GM18867 (cell line): ENCODE measurements around the gene KRTAP10-4.
"Not testable (repeated sequence)": the region's sequence is repeated elsewhere in the genome, so short reads cannot be mapped to it uniquely, and the experiment has no call there.

Experiments
- ATAC-seq: cut with Tn5 transposase; IDR thresholded peaks from one replicate; pipeline ENCODE4 v1.9.1; 2021; ENCODE audit warnings: mild to moderate bottlenecking, moderate library complexity; ENCODE audit not compliant: unreplicated experiment

KRTAP10-4 gene

DNA sequence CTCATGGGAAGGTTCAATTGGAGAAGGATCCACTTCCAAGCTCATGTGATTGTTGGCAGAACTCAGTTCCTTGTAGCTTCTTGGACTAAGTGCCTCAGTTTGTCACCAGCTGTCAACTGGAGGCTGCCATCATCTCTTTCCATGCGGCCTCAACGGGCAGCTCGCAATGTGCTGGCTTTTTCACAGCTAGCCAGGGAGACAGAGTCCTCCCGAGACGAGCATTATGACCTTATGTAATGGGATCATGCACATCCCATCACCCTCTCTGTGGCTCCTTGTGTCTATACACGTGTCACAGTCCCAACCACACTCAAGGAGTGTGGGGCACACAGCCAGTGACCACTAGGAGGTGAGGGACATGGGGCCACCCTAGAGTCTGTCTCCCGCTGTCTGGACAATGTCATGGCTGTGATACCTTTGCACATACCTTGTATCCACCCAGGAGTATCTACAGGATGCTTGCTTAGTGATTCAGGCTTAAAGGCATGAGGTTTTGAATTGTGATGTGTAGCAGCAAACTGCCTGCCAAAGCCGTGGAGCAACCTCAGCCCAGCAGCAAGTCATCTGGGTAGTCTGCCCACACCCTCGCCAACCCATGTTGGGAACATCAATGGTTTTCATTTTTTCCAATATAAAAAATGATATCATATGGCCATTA, 22.7 kb downstream of the KRTAP10-4 start:
- no peak for ATAC-seq

- no peak for ATAC-seq
These were observed 24.5 kb downstream of the KRTAP10-4 start for GRCh38 chr21:44598061-44598460.

DNA sequence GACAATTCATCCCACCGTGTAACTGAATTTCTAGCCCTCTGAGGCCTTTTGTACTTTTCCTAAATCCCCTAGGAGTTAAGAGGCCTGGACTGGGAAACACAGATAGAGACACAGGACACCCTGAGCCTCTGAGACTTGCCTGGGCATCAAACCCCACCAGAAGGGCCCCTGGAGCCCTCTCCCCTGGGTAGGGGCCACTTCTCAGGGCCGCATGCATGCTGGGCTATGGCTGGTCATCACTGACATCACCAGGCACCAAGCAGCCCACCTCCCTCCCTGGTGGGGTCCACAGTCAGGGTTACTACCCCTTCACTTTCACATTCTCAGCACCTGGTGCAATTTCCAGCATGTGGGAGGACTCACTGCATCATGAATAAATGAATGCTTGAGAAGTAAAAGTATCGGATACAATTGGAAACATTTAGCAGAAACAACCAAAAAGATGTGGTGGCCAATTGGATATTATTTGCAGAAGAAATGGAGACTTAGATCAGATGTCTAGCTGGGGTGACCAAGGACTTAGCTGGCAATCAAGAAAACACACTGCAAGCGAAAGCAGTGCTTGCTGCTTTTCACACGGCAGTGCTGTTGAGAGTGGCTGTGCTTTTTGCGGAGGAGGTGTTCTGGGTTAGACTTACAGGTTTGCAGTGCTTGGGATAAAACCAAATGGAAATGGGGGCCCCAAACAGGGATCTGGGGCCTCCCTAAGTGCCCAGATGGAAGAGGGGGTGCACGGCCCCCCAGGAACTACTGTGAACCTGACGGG, 25.9 kb downstream of the KRTAP10-4 start:
- no peak for ATAC-seq

DNA sequence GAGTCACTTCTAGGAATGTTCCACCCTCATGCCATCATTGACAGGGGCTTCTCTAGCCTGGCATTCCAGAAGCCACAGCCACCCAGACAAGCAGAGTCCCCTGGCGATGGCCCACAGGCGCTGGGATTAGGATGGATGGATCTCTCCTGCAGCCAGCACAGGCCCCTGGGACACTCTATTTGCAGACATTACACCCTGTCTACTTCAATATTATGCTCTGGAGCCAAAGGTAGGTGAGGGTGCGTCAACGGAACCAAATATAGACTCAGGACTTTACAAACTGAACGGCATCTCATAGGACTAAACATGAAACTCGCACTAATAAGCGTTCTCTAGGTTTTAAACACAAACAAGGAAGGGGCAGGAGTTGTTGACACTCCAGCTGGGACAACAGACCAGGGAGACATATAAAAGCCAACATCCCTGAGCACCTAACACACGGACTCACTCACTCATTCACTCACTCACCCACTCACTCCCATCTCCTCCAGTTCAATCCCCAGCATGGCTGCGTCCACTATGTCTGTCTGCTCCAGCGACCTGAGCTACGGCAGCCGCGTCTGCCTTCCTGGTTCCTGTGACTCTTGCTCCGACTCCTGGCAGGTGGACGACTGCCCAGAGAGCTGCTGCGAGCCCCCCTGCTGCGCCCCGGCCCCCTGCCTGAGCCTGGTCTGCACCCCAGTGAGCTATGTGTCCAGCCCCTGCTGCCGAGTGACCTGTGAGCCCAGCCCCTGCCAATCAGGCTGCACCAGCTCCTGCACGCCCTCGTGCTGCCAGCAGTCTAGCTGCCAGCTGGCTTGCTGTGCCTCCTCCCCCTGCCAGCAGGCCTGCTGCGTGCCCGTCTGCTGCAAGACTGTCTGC, 26.8 kb downstream of the KRTAP10-4 start, which contains the start of gene KRTAP10-7:
Gene KRTAP10-7 (plus strand): TSS at position 480 of the 861 bp plus-strand sequence. CDS start 25 bp downstream, at position 505.
- ATAC-seq = not testable (repeated sequence)

- ATAC-seq = not testable (repeated sequence)
These were observed 27.6 kb downstream of the KRTAP10-4 start for GRCh38 chr21:44601091-44601490.

GRCh38 chr21:44601596-44602462, 28.3 kb downstream of the KRTAP10-4 start:
- no peak for ATAC-seq

GRCh38 chr21:44602463-44602850, 28.9 kb downstream of the KRTAP10-4 start:
- no peak for ATAC-seq

DNA sequence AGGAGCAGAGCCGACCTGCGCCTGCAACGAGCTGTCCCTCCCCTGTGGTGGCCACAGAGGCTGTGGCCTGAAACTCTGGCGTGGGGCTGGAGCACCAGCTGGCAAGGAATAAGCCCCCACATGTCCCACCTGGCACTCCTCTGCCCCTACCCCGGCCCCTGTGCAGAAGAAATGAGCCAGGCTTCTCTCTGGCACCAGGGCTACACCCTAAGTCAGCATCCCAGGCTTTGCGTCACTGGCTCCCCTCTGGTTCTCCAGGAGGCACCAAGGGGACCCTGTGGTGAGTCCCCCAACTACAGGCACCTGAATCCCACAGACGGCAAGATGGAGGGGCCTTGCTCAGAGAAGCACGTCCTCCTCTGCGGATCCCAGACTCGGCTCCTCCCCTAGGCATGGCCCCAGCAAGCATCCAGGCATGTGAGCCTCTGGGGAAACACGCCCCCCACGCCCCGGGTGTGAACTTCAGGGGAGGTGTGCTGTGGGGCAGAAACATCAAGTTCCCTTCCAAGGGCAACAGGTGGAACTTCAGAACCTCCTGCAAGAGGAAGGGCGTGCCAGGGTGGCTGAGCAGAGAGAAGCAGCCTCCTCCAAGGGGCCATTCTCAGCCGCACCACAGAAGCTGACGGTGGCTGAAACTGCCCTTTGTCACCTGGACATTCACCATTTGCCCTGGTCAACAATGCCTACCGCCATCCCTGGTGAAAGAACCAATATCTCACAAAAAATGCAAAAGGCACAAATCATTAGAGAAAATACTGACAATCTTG, 29.8 kb downstream of the KRTAP10-4 start:
- ATAC-seq = no peak

GRCh38 chr21:44603911-44604310, 30.4 kb downstream of the KRTAP10-4 start:
- ATAC-seq = no peak

- ATAC-seq = no peak
These were observed 33.0 kb downstream of the KRTAP10-4 start for GRCh38 chr21:44606495-44606894.

DNA sequence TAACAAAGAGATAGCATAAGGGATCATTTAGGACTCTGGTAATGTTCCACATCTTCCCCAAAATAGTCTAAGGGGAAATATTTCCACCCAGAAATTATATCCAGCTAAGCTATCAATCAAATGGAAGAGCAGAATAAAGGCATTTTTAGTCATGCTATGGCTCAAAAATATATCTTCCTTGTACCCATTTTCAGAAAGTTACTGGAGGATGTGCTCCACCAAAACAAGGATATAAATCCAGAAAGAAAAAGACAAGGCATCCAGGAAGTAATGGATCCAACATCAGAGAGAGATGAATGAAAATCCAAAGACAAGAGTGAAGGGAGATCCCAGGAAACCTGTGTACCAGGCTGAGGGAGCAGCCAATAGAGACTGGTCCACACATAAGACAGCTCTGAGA, 35.7 kb downstream of the KRTAP10-4 start:
- ATAC-seq = no peak

- not testable (repeated sequence) for ATAC-seq
These were observed 36.8 kb downstream of the KRTAP10-4 start for GRCh38 chr21:44610157-44610843.

GRCh38 chr21:44611551-44611950, 38.0 kb downstream of the KRTAP10-4 start:
- ATAC-seq = no peak

DNA sequence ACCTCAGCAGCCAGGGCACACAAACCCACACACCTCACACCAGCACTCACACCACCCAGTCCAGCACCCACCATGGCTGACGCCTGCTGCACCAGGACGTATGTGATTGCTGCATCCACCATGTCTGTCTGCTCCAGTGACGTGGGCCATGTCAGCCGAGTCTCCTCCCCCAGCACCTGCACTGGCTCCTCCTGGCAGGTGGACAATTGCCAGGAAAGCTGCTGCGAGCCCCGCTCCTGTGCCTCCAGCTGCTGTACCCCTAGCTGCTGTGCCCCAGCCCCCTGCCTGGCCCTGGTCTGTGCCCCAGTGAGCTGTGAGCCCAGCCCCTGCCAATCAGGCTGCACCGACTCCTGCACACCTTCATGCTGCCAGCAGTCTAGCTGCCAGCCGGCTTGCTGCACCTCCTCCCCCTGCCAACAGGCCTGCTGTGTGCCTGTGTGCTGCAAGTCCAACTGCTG, 38.5 kb downstream of the KRTAP10-4 start, which contains the start of gene KRTAP10-8:
Gene KRTAP10-8 (plus strand): TSS at position 51 of the 458 bp plus-strand sequence. CDS start 22 bp downstream, at position 73.
- ATAC-seq = no peak

- no peak for ATAC-seq
These were observed 39.2 kb downstream of the KRTAP10-4 start for GRCh38 chr21:44612669-44613229.

DNA sequence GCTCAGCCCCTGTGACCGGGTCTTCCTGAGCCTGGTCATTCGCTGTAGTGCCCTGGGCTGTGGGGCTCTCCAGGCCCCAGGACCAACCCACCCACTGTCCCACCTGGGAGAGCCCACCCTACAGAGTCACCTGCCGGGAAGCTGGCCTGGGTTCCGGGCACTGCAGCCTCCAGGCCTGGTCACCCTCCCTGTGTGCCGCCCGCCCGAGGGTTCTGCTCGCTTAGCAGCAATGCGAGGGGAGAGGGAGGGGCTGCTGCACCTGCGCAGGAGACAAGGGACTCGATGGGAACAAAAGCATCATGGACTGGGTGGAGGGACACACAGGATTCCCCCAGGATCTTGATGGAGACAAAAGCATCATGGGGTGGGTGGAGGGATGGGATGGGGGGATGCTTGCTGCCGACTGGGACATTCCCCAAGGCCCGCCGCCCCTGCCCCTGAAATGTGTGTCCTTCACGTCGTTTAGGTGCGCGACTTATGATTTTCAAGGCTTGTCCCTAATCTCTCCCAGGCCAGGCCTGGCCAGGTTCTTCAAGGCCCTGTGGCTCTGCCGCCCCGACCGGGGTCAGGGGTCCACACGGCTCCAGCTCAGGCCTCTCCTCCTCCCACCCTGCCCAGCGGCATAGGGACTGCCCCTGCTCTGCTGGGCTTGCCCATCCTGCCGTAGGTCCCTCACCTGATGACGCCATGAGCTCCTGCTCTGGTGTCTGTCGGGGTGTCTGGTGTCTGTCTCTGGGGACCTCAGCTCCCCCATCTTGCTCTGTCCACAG, 40.0 kb downstream of the KRTAP10-4 start:
- no peak for ATAC-seq

DNA sequence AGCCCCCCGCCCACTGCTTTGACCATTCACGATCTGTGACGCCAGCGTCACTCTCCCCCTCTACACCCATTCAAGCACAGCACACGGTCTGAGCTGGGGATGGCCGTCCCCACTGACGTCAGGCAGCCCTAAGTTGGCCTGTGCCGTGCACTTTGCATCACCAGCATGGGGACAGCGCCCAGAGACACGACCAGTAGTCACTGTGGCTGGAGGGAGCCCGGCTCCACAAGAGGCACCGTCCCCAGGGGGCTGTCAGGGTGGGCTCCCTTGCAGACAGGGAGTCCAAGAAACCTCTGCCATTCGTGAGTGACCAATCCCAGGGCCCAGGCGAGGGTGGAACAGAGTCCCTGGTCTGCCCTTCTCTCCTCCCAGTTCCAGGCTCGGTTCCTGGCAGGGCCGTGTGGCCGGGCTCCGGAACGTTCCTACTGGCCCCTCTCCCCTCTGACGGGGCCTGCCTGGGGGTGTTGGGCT, 40.7 kb downstream of the KRTAP10-4 start:
- ATAC-seq = no peak

GRCh38 chr21:44614961-44615391, 41.4 kb downstream of the KRTAP10-4 start:
- ATAC-seq = no peak
